Vagina (tissue), 2 donors: Measurements from ENCODE around the gene ZNF398. TPM values are rescaled to one million over a fixed set of nuclear protein-coding genes. Genes with fewer than 3 reads are reported as not detected.

ENCODE experiments used
- DNase-seq, 2 donors: peaks; one replicate each; pipeline ENCODE4 v3.0.0-alpha.2; 2017; ENCODE audit errors: extremely low spot score in 2 of 2
- H3K27ac ChIP-seq: fragments of 200-600 bp; sonication (generic); one replicate; pipeline ENCODE4 v1.5.1; 2019
- H3K27me3 ChIP-seq: fragments of 200-600 bp; sonication (generic); one replicate; pipeline ENCODE4 v1.5.1; 2019
- H3K36me3 ChIP-seq, 2 donors: fragments of 200-600 bp; sonication (generic); one replicate each; pipeline ENCODE4 v1.5.1; 2017 to 2019
- H3K4me1 ChIP-seq: fragments of 200-600 bp; sonication (generic); one replicate; pipeline ENCODE4 v1.5.1; 2019
- H3K4me3 ChIP-seq, 2 donors: fragments of 200-600 bp; sonication (generic); 1 replicate in 1 of 2; 2 replicates in 1 of 2; pipeline ENCODE4 v1.5.1; 2016 to 2019
- H3K9me3 ChIP-seq: fragments of 200-600 bp; sonication (generic); one replicate; pipeline ENCODE4 v1.5.1; 2019
- POLR2A ChIP-seq, 2 donors: fragments of 450-650 bp; IDR thresholded peaks; one replicate each; pipeline ENCODE4 v1.6.1; 2017; ENCODE audit warnings: antibody characterized with exemption in 2 of 2, mild to moderate bottlenecking in 2 of 2, moderate library complexity in 2 of 2
- POLR2AphosphoS5 ChIP-seq, 2 donors: sonication (generic); formaldehyde crosslinking; IDR thresholded peaks; one replicate each; pipeline ENCODE4 v1.9.0; 2017; ENCODE audit warnings: antibody characterized with exemption in 2 of 2, mild to moderate bottlenecking in 2 of 2, low read depth in 1 of 2; ENCODE audit not compliant: insufficient read depth in 1 of 2
- intact Hi-C: fragments of 100-400 bp; cut with DNase I; formaldehyde crosslinking; loops from one replicate; pipeline ENCODE4 v1.15.1; 2023
- total RNA-seq: library from RNA; depleted of rRNA; stranded (reverse); fragments of >200 nt; gene quantifications from one replicate; pipeline ENCODE4 v1.2.3, GENCODE V29; 2016
- TF ChIP-seq, protein P1 (sequence below), 3 experiments: fragments of 450-650 bp in 2 of 3; fragments of 200-600 bp in 1 of 3; sonication (generic) in 1 of 3; IDR thresholded peaks; one replicate each; pipeline ENCODE4 v1.5.1; 2017 to 2019; ENCODE audit warnings: antibody characterized with exemption in 3 of 3, mild to moderate bottlenecking in 2 of 3, moderate library complexity in 2 of 3

ZNF398 gene
- total RNA-seq, 1 donor from 2014 or later: 21.4 TPM

DNA sequence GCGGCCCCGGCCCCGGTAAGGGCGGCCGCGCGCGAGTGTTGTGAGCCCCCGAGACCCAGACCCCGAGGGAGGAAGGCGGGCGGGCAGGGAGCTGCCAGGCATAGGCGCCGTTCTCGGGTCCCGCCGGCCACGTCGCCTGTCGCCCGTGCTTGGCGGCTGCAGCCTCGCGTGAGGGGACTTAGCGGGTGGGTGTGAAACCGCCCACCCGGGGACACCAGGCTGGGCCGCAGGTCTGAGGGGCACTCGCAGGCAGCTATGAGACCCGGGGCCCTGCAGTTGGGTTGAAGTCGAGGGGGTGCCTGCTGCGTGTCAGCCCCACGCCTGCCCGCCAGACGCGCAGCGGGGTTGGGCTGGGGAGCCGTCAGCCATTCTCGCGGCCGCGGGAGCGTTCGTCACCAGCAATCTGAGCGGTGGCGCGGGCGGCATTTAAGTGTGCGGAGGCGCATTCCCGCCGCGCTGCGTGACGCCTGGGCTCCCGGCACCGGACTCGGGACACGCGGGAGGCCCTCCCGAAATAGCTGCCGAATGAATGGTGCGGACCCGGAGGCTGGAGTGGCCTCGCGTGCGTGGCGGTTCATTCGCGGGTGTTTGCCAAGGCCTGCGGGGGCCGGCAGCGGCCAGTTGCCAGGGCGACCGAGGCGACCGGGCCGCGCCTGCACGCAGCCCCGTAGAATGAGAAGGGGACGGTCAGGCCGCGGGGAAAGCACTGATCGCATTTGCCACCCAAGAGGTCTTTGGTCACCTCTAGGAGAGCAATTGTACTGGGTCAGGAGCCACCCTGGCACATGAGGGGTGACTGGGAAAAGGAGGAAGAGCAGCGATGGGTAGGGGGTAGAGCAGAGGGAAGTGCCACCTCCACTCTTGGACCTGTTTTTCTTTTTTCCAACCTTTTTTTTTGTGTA, 750 bp downstream of the ZNF398 start:
- intact Hi-C loops: no loop called here
- Histone ChIP-seq H3K27me3 (no peaks in the 10 kb centered on the region), H3K36me3 (no peaks in the 10 kb centered on the region), H3K27ac (peak overlapping the region; percentile 91), H3K4me1 (peaks cover 33% of the 10 kb centered on the region), H3K9me3 (no peaks in the 10 kb centered on the region), H3K4me3 (peak overlapping the region; percentile 74 to 77)
- TF ChIP-seq POLR2AphosphoS5 (IDR thresholded peaks at IDR 0.05; ENCODE audit: insufficient read depth in 1 of 2, low read depth in 1 of 2) (peak in 1 of 2 donors; percentile 34), POLR2A (IDR thresholded peaks at IDR 0.05) (no peak)
- TF ChIP-seq, protein P1, sequence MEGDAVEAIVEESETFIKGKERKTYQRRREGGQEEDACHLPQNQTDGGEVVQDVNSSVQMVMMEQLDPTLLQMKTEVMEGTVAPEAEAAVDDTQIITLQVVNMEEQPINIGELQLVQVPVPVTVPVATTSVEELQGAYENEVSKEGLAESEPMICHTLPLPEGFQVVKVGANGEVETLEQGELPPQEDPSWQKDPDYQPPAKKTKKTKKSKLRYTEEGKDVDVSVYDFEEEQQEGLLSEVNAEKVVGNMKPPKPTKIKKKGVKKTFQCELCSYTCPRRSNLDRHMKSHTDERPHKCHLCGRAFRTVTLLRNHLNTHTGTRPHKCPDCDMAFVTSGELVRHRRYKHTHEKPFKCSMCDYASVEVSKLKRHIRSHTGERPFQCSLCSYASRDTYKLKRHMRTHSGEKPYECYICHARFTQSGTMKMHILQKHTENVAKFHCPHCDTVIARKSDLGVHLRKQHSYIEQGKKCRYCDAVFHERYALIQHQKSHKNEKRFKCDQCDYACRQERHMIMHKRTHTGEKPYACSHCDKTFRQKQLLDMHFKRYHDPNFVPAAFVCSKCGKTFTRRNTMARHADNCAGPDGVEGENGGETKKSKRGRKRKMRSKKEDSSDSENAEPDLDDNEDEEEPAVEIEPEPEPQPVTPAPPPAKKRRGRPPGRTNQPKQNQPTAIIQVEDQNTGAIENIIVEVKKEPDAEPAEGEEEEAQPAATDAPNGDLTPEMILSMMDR (IDR thresholded peaks at IDR 0.05): no peak
- DNase-seq: no peak

DNA sequence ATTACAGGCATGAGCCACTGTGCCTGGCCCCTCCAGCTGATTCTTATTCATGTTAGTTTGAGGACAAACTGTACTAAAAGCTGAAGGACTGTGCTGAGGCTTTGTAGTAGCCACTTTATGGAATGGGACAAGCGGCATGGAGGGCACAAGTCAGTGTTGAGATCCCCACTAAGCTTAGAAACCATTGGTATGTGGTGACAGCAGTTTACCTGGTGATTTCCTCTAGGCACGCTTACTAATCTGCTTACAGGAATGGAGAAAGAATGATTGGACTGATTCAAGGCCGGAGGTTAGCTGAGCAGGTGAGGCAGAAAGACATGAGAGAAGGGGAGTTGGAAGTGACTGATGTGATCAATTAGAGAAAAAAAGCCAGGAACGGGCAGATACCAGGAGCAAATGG, 3.7 kb downstream of the ZNF398 start:
- H3K27me3 ChIP-seq: no peaks in the 10 kb centered on the region
- DNase-seq: no peak

DNA sequence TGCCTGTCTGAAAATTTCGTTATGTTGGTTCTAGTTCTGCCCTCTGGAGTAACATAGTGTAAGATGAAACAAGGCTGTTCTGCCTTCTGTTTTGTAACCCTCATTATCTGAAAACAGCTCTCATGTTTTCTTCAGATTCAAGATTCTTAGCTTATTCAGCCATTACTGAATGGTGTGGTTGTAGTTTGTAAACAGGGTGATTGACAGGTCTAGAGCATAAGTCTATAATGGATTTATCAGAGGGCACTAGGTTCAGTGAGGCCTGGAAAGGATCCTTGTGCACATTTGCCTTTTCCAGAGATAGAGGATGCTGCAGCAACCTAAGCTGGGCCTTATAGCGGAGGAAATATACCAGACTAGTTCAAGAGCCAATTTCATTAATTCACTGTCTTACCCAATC, 6.1 kb downstream of the ZNF398 start:
- Histone ChIP-seq H3K27ac (no peak overlapping the region), H3K27me3 (no peaks in the 10 kb centered on the region), H3K4me1 (peaks cover 34% of the 10 kb centered on the region), H3K4me3 (no peak overlapping the region), H3K36me3 (peaks cover 3 to 35% of the 10 kb centered on the region in 2 donors), H3K9me3 (no peaks in the 10 kb centered on the region)
- intact Hi-C loops: loop anchor here (10.0 kb wide), 2 partner anchors 59 to 1729 kb away; partner anchors contain the start of gene ZNF786
- DNase-seq: no peak
- TF ChIP-seq POLR2AphosphoS5 (IDR thresholded peaks at IDR 0.05; ENCODE audit: insufficient read depth in 1 of 2, low read depth in 1 of 2) (no peak), POLR2A (IDR thresholded peaks at IDR 0.05) (no peak)
- TF ChIP-seq, protein P1 (IDR thresholded peaks at IDR 0.05): no peak

More for the DNA sequence above, 3.7 kb downstream of the ZNF398 start:
- no peak overlapping the region for H3K4me3 ChIP-seq
- intact Hi-C loops: loop anchor here (10.0 kb wide), 2 partner anchors 56 to 1726 kb away; partner anchors contain the start of gene ZNF786
- TF ChIP-seq POLR2A (IDR thresholded peaks at IDR 0.05) (no peak), POLR2AphosphoS5 (IDR thresholded peaks at IDR 0.05; ENCODE audit: insufficient read depth in 1 of 2, low read depth in 1 of 2) (no peak)
- TF ChIP-seq, protein P1 (IDR thresholded peaks at IDR 0.05): no peak
- H3K36me3 ChIP-seq: peaks cover 3 to 19% of the 10 kb centered on the region in 2 donors
- H3K4me1 ChIP-seq: peaks cover 42% of the 10 kb centered on the region
- H3K27ac ChIP-seq: no peak overlapping the region
- H3K9me3 ChIP-seq: no peaks in the 10 kb centered on the region

DNA sequence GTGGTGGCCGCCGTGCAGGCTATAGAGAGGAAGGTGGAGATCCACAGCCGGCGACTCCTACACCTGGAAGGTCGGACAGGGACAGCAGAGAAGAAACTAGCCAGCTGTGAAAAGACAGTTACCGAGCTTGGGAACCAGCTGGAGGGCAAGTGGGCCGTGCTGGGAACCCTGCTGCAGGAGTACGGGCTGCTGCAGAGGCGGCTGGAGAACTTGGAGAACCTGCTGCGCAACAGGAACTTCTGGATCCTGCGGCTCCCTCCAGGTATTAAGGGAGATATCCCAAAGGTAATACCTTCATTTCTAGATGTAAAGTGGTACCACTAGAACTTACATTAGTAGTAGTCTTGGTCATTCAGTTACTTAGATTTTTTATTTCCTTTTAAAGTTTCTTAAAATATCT, 6.8 kb downstream of the ZNF398 start:
- TF ChIP-seq, protein P1 (IDR thresholded peaks at IDR 0.05): no peak
- TF ChIP-seq POLR2AphosphoS5 (IDR thresholded peaks at IDR 0.05; ENCODE audit: insufficient read depth in 1 of 2, low read depth in 1 of 2) (no peak), POLR2A (IDR thresholded peaks at IDR 0.05) (no peak)
- Histone ChIP-seq H3K27me3 (no peaks in the 10 kb centered on the region), H3K4me1 (peaks cover 27% of the 10 kb centered on the region), H3K27ac (no peak overlapping the region), H3K36me3 (peaks cover 3 to 35% of the 10 kb centered on the region in 2 donors), H3K9me3 (no peaks in the 10 kb centered on the region), H3K4me3 (no peak overlapping the region)
- no peak for DNase-seq
- intact Hi-C loops: loop anchor here (10.0 kb wide), 2 partner anchors 59 to 1729 kb away; partner anchors contain the start of gene ZNF786
